ENCODE results near the gene TMEM139.

The TMEM139 gene

GRCh38 chr7:143290293-143290692, 5.5 kb downstream of the TMEM139 start:
- DNase-seq: no peak

- no peak for DNase-seq
Observed at GRCh38 chr7:143292876-143293275, 8.1 kb downstream of the TMEM139 start.

- DNase-seq: no peak
Observed at GRCh38 chr7:143295870-143296269, 11.1 kb downstream of the TMEM139 start.

GRCh38 chr7:143296686-143297085, 11.9 kb downstream of the TMEM139 start:
- no peak for DNase-seq

GRCh38 chr7:143299346-143299745, 14.6 kb downstream of the TMEM139 start:
- DNase-seq: no peak

GRCh38 chr7:143299840-143300239, 15.1 kb downstream of the TMEM139 start:
- peak; percentile 34 to 40 for DNase-seq

- DNase-seq: no peak
Observed at GRCh38 chr7:143300959-143301935, 16.5 kb downstream of the TMEM139 start.

GRCh38 chr7:143303733-143304132, 19.0 kb downstream of the TMEM139 start:
- DNase-seq: no peak

- no peak for DNase-seq
Observed at GRCh38 chr7:143304938-143305337, 20.2 kb downstream of the TMEM139 start.

GRCh38 chr7:143305423-143306070, 20.8 kb downstream of the TMEM139 start:
- peak; percentile 10 to 44 for DNase-seq

- DNase-seq: no peak
Observed at GRCh38 chr7:143308632-143309031, 23.9 kb downstream of the TMEM139 start.

- no peak for DNase-seq
Observed at GRCh38 chr7:143314127-143314526, 29.4 kb downstream of the TMEM139 start.

GRCh38 chr7:143315776-143316175, 31.0 kb downstream of the TMEM139 start, which contains the start of gene CLCN1:
TSS of gene CLCN1 (plus strand) at chr7:143316111. CDS start at chr7:143316213, 102 bp downstream.
- DNase-seq: no peak

GRCh38 chr7:143316492-143316891, 31.7 kb downstream of the TMEM139 start:
- no peak for DNase-seq

GRCh38 chr7:143318661-143319060, 33.9 kb downstream of the TMEM139 start:
- no peak for DNase-seq

GRCh38 chr7:143320620-143321019, 35.9 kb downstream of the TMEM139 start:
- DNase-seq: no peak

- no peak for DNase-seq
Observed at GRCh38 chr7:143321242-143321641, 36.5 kb downstream of the TMEM139 start.

GRCh38 chr7:143321734-143322133, 37.0 kb downstream of the TMEM139 start:
- DNase-seq: no peak

GRCh38 chr7:143322760-143323633, 38.2 kb downstream of the TMEM139 start:
- no peak for DNase-seq

- DNase-seq: no peak
Observed at GRCh38 chr7:143323653-143324052, 38.9 kb downstream of the TMEM139 start.

- DNase-seq: no peak
Observed at GRCh38 chr7:143325240-143325639, 40.5 kb downstream of the TMEM139 start.

GRCh38 chr7:143327903-143328302, 43.1 kb downstream of the TMEM139 start:
- DNase-seq: no peak
